ENCODE measurements around the gene NFKBIE. TPM values are rescaled to one million over a fixed set of nuclear protein-coding genes. Genes with fewer than 3 reads are reported as not detected.
A peak's percentile ranks its signal among the peaks of the same experiment; 100 is the strongest.

NFKBIE gene
- total and polyA plus RNA-seq, 2 of the 13 experiments (the other 11 are each of a cell fraction or from before 2014, with no cell fraction given) = 6.7 to 14.5 TPM

GRCh38 chr6:44265007-44265721 lies at the start of gene NFKBIE (continued):
- TF ChIP-seq KLF16 (CRISPR knock-in tag; IDR thresholded peaks at IDR 0.05) (peak in 1 of 2 experiments; percentile 75; a peak in 2 of 4 replicates), DMAP1 (CRISPR knock-in tag; IDR thresholded peaks at IDR 0.05) (no peak; the same call in 1 of the 2 replicates), ESRRA (CRISPR knock-in tag; IDR thresholded peaks at IDR 0.05; ENCODE audit: low read depth) (0 out of 2 replicates have a peak, but pooled peaks have one; percentile 17), RAD21 (CRISPR knock-in tag; IDR thresholded peaks at IDR 0.05) (no peak; the same call in 1 of the 2 replicates), ZNF354B (CRISPR knock-in tag; IDR thresholded peaks at IDR 0.05) (no peak), PBX3 (CRISPR knock-in tag; IDR thresholded peaks at IDR 0.05; ENCODE audit: borderline replicate concordance) (no peak), WIZ (CRISPR knock-in tag; IDR thresholded peaks at IDR 0.05) (no peak), FOXC1 (CRISPR knock-in tag; IDR thresholded peaks at IDR 0.05; ENCODE audit: borderline replicate concordance) (no peak), CBX1 (IDR thresholded peaks at IDR 0.05; ENCODE audit: low read depth) (no peak), SETDB1 (CRISPR knock-in tag; IDR thresholded peaks at IDR 0.05; ENCODE audit: borderline replicate concordance) (no peak), ZNF567 (CRISPR knock-in tag; IDR thresholded peaks at IDR 0.05; ENCODE audit: borderline replicate concordance) (no peak), ZNF678 (CRISPR knock-in tag; IDR thresholded peaks at IDR 0.05) (peak; percentile 44; the same call in 1 of the 2 replicates), TBP (CRISPR knock-in tag; IDR thresholded peaks at IDR 0.05) (no peak), TARDBP (CRISPR knock-in tag; IDR thresholded peaks at IDR 0.05) (peak; percentile 74; the same call in 1 of the 2 replicates), SRY (CRISPR knock-in tag; IDR thresholded peaks at IDR 0.05) (no peak; the same call in 1 of the 2 replicates), ZNF446 (CRISPR knock-in tag; IDR thresholded peaks at IDR 0.05) (peak; percentile 77; the same call in 1 of the 2 replicates), KMT2B (CRISPR knock-in tag; IDR thresholded peaks at IDR 0.05) (no peak), ZFP36L2 (CRISPR knock-in tag; IDR thresholded peaks at IDR 0.05) (no peak), ZNF441 (CRISPR knock-in tag; IDR thresholded peaks at IDR 0.05; ENCODE audit: borderline replicate concordance) (peak; percentile 85), SMAD3 (CRISPR knock-in tag; IDR thresholded peaks at IDR 0.05) (0 out of 2 replicates have a peak, but pooled peaks have one; percentile 16), GATA4 (IDR thresholded peaks at IDR 0.05; ENCODE audit: borderline replicate concordance, low read depth) (peak; percentile 66; the same call in 1 of the 2 replicates), POLR2AphosphoS2 (IDR thresholded peaks at IDR 0.05; ENCODE audit: low read depth, low read length) (no peak), ZNF282 (IDR thresholded peaks at IDR 0.05; ENCODE audit: partially characterized antibody) (no peak), E2F5 (CRISPR knock-in tag; conservative IDR thresholded peaks at IDR 0.05) (no peak; the same call in 1 of the 2 replicates), TRIM24 (CRISPR knock-in tag; IDR thresholded peaks at IDR 0.05) (no peak), CEBPB (IDR thresholded peaks at IDR 0.05; ENCODE audit: borderline replicate concordance, low read depth, low read length) (no peak), TOPORS (CRISPR knock-in tag; IDR thresholded peaks at IDR 0.05) (no peak), SP4 (CRISPR knock-in tag; IDR thresholded peaks at IDR 0.05) (peak; percentile 64), ZNF766 (CRISPR knock-in tag; IDR thresholded peaks at IDR 0.05; ENCODE audit: borderline replicate concordance) (peak; percentile 62; the same call in 1 of the 2 replicates)

Data from HepG2 (cell line).